ENCODE data around the gene KCNAB1.
"Not testable (repeated sequence)": the region's sequence is repeated elsewhere in the genome, so short reads cannot be mapped to it uniquely, and the experiment has no call there.

KCNAB1 gene

DNA sequence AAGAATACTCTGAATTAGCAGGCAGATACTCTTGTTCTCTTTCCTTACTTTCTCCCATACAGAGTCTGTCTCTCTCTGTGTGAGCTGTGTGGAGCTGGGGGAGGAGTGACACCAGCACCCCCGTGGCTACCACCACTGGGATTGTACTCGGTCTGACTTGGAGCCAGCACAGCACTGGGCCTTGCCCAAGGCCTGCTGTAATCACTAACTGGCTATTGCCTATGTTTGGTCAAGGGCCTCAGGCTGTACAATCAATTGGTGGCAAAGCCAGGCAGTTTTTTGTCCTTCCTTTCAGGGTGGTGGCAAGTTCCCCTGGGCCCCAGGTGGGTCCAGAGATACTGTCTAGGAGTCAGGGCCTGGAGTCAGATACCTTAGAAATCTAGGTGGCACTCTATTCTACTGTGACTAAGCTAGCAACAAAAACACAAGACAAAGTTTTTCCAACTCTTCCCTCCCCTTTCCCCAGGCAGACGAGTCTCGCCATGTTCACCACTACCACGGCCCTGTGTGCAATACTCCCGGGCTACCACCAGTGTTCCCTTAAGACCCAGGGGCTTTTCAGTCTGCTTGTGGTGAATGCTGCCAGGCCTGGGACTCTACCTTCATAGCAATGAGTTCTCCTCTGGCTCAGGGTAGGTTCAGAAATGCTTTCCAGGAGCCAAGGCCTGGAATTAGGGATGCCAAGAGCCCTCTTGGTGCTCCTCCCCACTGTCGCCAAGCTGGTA lies 151.8 kb downstream of the KCNAB1 start:
- DNase-seq (ENCODE audit: low read depth), result no peak

- no peak for DNase-seq (ENCODE audit: low read depth)
Observed at GRCh38 chr3:156273111-156273694, 152.8 kb downstream of the KCNAB1 start.

DNA sequence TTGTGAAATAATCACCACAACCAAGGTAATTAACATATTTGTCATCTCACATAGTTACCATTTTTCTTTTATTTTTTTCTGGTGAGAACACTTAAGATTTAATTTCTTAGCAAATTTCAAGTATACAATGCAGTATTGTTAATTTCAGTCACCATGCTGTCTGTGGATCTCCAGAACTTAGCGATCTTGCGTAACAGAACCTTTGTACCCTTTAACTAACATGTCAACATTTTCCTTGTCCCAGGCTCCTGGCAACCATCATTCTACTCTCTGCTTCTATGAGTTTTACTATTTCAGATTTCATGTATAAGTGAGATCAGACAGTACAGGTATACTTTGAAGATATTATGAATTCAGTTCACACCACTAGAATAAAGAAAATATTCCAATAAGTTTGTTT lies 154.4 kb downstream of the KCNAB1 start:
- no peak for DNase-seq (ENCODE audit: low read depth)

- DNase-seq (ENCODE audit: low read depth), result not testable (repeated sequence)
Observed at GRCh38 chr3:156284637-156285036, 164.3 kb downstream of the KCNAB1 start.

GRCh38 chr3:156285626-156286025 lies 165.2 kb downstream of the KCNAB1 start:
- DNase-seq (ENCODE audit: low read depth), result no peak

DNA sequence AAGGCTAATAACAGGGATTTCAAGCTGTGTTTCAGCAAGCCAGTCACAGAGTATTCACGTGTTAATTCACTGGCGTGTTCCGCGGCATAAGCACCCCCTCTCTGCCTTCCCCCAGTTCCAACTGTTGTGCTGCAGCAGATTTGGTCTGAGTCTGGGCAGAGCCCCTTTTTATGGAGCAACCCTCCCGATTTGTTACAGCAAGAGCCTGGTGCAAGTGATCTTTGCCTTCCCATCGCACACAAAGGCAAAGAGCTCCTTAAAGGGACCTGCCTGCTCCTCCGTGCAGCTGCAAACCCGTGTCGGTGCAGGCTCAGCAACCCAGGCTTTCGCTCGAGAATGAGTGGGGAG lies 170.5 kb downstream of the KCNAB1 start:
- DNase-seq (ENCODE audit: low read depth), result no peak

DNA sequence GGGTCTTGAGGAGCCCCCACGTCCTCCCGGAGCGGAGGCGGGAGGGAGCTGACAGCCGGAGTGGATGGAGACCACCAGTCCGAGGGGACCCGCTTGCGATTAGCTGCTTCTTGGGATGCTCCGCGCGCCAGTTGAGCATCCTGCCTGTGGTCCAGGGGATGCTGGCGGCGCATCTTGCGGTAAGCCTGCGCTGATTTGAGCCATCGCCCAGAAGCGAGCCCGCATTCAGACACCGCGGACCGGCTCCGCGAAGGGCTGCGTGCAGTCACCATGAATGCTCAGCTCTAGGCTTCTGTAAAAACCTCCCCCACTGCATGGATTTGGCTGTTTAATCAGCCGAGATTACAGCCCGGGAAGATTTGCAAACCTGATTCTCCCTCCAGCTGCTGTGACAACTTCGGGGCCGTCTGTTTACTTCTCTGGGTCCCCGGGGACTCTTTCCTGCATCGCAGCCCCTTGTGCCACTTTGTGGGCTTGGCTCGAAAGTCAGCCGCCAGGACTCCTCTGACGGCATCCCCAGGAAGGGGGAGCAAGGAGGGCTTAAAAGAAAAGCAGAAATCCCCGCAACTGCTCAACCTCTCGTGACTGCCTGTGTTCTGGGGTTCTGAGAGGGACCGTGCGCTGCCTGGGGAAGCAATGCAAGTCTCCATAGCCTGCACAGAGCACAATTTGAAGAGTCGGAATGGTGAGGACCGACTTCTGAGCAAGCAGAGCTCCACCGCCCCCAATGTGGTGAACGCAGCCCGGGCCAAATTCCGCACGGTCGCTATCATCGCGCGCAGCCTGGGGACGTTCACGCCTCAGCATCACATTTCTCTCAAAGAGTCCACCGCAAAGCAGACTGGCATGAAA lies 171.1 kb downstream of the KCNAB1 start:
- DNase-seq (ENCODE audit: low read depth), result peak; percentile 19

GRCh38 chr3:156293566-156293965 lies 173.2 kb downstream of the KCNAB1 start:
- no peak for DNase-seq (ENCODE audit: low read depth)

DNA sequence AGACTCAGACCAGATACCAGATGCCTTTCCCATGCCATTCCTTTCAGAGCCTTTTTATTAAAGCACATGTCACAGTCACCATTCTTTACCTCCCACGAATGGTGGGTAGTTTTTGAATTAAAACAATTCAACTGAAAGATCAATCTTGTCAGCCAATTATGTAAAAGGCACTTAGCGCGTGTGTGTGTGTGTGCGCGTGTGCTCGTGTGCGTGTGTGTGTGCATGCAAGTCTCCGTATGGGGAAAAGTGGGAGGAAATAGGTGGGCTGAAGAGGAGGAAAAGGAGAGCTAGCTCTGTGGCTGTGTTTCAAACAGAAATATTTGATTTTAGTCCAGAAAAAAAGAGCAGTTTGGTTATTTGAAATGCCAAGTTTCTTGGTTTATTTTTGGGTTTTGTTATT lies 177.2 kb downstream of the KCNAB1 start:
- DNase-seq (ENCODE audit: low read depth), result no peak

DNA sequence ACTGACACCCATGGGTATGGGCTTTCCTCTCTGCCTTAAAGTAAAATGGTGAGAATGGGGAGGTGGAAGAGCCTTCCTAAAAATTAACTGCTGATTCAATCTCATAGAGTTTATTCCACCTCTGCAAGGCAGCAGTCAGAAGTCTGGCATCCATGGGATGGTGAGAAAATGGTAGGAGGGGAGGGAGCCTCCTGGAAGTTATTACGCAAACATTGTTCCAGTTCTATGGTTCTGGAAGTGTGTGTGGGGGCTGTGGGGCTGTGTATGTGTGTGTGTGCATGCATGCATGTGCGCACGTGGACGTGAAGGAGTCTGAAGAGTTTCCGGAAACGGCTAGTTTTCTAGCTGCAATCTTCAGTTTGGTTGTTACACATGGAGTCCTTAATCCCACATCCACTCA lies 177.6 kb downstream of the KCNAB1 start:
- DNase-seq (ENCODE audit: low read depth), result no peak

DNA sequence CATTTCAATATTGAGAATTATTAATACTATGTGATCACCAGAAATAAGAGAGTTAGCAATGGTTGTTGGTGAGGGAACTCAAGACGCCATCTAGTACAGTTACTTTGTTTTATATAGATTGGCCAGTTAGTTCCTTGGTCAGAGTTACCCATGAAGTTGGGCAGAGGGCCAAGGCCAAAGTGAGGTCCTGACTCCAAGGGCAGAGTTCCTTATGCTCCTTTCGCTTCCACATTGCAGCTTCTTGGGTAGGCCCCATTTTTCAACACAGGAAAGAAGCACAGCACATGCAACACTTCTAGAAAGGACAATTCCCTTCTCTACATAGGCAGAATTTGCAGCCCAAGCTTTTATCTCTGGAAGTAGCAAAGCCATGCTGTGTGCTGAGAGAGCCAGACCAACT lies 178.6 kb downstream of the KCNAB1 start:
- no peak for DNase-seq (ENCODE audit: low read depth)

GRCh38 chr3:156299569-156299968 lies 179.2 kb downstream of the KCNAB1 start:
- DNase-seq (ENCODE audit: low read depth), result no peak

GRCh38 chr3:156300371-156300770 lies 180.0 kb downstream of the KCNAB1 start:
- no peak for DNase-seq (ENCODE audit: low read depth)

- DNase-seq (ENCODE audit: low read depth), result peak; percentile 7
Observed at GRCh38 chr3:156300929-156301840, 180.8 kb downstream of the KCNAB1 start.

DNA sequence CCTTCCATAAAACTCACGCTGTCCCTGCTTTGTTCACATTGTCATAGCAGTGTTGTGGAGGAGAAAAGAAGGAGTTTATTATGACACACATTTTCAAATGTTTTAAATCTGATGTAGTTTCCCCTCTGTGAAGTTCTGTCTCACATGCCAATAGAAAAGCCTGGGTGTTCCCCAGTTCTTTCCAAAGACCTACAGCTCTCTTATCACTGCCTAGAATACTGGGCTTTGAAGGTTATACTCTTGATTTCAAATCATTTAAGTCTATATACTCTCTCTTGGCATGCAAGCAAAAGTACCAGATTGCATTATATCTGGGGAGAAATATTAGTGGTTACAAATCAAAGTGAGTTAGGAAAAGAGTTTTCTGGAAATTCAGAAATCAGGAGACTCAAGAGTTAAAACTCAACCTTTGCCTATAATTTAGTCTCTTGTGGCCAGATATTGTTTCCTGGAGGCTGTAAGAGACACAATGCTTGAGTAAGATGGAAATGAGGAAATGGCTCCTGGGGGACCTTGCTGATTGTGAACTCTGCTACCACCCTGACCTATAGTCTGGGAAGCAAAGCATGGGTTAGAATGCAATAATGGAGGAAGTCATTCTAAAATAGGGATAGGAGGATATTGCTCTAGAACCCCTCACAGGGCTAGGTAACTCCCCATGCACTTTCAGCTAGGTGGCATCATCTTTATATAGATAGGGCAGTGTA lies 182.8 kb downstream of the KCNAB1 start:
- DNase-seq (ENCODE audit: low read depth), result no peak

DNA sequence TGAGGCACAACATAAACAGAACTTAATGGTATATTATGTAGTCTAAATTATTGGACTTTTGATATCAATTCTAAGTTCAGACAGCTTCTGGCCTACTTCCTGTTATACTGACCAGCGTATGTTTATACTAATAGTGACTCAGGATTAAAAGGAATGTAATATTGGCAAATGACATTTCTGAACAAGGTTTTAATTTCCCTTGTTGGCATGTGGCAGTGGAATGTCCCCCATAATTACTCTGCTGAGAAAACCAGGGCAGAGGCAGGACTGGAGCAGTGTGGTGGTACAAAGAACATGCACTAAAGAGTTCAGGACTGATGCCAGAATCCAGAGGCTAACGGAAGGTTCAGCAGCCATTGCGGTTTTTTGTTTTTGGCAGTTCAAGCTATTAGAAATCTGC lies 184.0 kb downstream of the KCNAB1 start:
- peak; percentile 90 for DNase-seq (ENCODE audit: low read depth)

- no peak for DNase-seq (ENCODE audit: low read depth)
Observed at GRCh38 chr3:156305672-156306071, 185.3 kb downstream of the KCNAB1 start.

DNA sequence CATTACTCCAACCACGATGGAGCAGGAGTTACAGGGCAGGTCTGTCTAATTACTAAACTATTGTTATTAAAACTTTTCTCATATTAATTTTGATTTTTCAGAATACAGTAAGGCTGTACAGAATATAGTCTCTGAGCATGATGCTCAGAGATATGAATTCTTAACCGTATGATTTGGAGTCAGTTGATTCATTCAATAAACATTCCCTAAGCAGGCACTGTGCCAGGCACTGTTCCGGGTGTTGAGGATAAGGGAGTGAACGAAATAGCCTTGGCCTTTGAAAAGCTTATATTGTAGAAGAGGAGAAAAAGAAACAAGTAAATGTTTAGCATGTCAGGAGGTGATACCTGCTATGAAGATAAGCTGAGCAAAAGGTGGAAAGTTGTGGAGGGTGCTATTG lies 187.3 kb downstream of the KCNAB1 start:
- peak; percentile 84 for DNase-seq (ENCODE audit: low read depth)

- DNase-seq (ENCODE audit: low read depth), result no peak
Observed at GRCh38 chr3:156311431-156311830, 191.1 kb downstream of the KCNAB1 start.

- DNase-seq (ENCODE audit: low read depth), result no peak
Observed at GRCh38 chr3:156311930-156312329, 191.6 kb downstream of the KCNAB1 start.

DNA sequence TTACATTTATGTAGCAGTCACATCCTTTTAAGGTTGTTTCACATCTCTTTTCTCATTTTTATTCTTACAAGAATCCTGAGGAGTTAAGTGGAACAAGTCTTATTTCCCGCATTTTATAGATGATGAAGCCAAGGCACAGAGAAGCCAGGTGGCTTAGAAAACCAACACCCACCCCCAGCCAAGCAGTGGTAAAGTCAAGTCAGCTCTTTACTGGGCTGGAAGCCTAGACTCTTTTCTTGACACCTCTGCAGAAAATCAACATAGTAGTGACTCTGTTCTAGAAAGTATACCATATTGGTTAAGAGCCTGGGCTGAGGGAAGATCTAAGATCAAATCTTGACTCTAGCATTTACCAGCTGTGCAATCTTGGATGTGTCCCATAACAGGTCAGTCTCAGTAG lies 195.7 kb downstream of the KCNAB1 start:
- no peak for DNase-seq (ENCODE audit: low read depth)

All from EH (cell line).